ENCODE results near the gene GTSE1. TPM values are rescaled to one million over a fixed set of nuclear protein-coding genes. Genes with fewer than 3 reads are reported as not detected.

The GTSE1 gene
- total and polyA plus RNA-seq, 2 of the 13 experiments (the other 11 are each of a cell fraction or from before 2014, with no cell fraction given) = 10.7 to 13.5 TPM

GRCh38 chr22:46374663-46375474 is 78.2 kb downstream of the GTSE1 start (continued):
- TF ChIP-seq ZBTB40 (IDR thresholded peaks at IDR 0.05) (no peak), ZBTB40 (CRISPR knock-in tag; IDR thresholded peaks at IDR 0.05) (no peak), TFDP2 (CRISPR knock-in tag; IDR thresholded peaks at IDR 0.05) (no peak), ZNF670 (CRISPR knock-in tag; IDR thresholded peaks at IDR 0.05; ENCODE audit: borderline replicate concordance) (no peak), U2AF1 (optimal IDR thresholded peaks at IDR 0.05; ENCODE audit: low read depth, low read length) (no peak)

Measured in HepG2 (cell line).